Measurements from ENCODE around the gene REV1.

DNA sequence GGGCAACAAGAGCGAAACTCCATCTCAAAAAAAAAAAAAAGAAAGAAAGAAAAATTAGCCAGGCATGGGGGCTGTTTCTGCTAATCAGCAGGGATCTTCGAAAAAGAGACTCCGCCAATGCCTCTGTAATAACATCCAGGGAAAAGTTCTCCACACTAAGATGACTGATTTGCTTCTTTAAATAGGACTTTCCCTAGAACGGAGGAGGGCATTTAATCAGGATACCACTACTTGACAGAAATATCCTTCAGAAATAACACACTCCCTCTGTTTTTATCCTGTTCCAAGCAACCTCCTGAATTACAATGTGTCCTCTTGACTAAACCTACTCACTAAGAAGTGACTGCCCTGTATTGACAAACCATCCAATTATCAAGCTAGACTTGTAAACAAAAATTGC, 21.7 kb downstream of the REV1 start:
- TF ChIP-seq EZH2phosphoT487 (IDR thresholded peaks at IDR 0.05; ENCODE audit: borderline replicate concordance, low read depth, low read length) (no peak), CTCF (conservative IDR thresholded peaks at IDR 0.05; ENCODE audit: low read length) (no peak)
